ENCODE results near the gene UBA3.

- no peak for TF ChIP-seq POLR2AphosphoS5 (IDR thresholded peaks at IDR 0.05; ENCODE audit: low read depth, low read length)
- no peak for TF ChIP-seq REST (IDR thresholded peaks at IDR 0.05; ENCODE audit: insufficient read depth in 1 of 2, low read depth in 2 of 2, low read length in 2 of 2)
Observed at GRCh38 chr3:69020857-69021256, 59.3 kb downstream of the UBA3 start.
